NB4 (cell line): ENCODE data around the gene TMPRSS11F.
A peak's percentile ranks its signal among the peaks of the same experiment; 100 is the strongest.
"Not testable (repeated sequence)": the region's sequence is repeated elsewhere in the genome, so short reads cannot be mapped to it uniquely, and the experiment has no call there.

Source experiments
- DNase-seq: peaks from one replicate; pipeline ENCODE4 v3.0.0; 2010; ENCODE audit warnings: low read depth
- H3K4me3 ChIP-seq: one replicate; pipeline ENCODE4 v1.5.1; 2011; ENCODE audit warnings: mild to moderate bottlenecking, low read depth, low read length, moderate library complexity
- MYC ChIP-seq: IDR thresholded peaks from 2 replicates; pipeline ENCODE4 v1.6.1; 2011; ENCODE audit warnings: low read depth, low read length
- POLR2A ChIP-seq: IDR thresholded peaks from 2 replicates; pipeline ENCODE4 v1.6.1; 2011; ENCODE audit warnings: mild to moderate bottlenecking; ENCODE audit not compliant: insufficient read length; ENCODE audit errors: extremely low read depth
- TF ChIP-seq, protein P1 (sequence below): IDR thresholded peaks from one replicate; pipeline ENCODE4 v1.5.1; 2012; ENCODE audit warnings: low read depth, low read length
- TF ChIP-seq, protein P2 (sequence below): IDR thresholded peaks from 2 replicates; pipeline ENCODE4 v1.6.1; 2011; ENCODE audit warnings: low read depth, low read length

TMPRSS11F gene

DNA sequence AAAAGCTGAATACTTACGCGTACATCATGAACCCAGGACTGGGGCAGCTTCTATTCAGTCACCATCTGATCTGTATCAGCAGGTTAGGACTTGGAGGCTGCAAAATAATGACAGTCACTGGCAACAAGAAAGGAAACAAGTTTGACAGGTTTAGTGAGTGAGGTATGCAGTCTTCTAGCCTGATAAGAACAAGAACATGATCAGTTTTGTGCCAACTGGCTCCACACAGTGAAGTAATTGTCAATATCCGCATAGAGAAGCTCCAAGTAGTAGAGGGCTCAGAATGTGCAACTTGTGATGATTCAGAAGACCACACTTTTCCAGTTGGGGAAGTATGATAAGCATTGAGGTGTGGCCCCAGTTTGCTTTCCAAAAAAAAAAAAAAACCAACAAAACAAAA is at the start of gene TMPRSS11F:
Gene TMPRSS11F, minus strand, starts transcription at position 77 of the 400 bp plus-strand sequence. Its CDS starts 49 bp downstream, at position 28.
- no peak within 1 kb of the TSS for H3K4me3 ChIP-seq
- TF ChIP-seq, protein P1, sequence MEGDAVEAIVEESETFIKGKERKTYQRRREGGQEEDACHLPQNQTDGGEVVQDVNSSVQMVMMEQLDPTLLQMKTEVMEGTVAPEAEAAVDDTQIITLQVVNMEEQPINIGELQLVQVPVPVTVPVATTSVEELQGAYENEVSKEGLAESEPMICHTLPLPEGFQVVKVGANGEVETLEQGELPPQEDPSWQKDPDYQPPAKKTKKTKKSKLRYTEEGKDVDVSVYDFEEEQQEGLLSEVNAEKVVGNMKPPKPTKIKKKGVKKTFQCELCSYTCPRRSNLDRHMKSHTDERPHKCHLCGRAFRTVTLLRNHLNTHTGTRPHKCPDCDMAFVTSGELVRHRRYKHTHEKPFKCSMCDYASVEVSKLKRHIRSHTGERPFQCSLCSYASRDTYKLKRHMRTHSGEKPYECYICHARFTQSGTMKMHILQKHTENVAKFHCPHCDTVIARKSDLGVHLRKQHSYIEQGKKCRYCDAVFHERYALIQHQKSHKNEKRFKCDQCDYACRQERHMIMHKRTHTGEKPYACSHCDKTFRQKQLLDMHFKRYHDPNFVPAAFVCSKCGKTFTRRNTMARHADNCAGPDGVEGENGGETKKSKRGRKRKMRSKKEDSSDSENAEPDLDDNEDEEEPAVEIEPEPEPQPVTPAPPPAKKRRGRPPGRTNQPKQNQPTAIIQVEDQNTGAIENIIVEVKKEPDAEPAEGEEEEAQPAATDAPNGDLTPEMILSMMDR: no peak
- TF ChIP-seq, protein P2, sequence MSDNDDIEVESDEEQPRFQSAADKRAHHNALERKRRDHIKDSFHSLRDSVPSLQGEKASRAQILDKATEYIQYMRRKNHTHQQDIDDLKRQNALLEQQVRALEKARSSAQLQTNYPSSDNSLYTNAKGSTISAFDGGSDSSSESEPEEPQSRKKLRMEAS: no peak
- no peak for TF ChIP-seq MYC
- TF ChIP-seq POLR2A: no peak
- peak; percentile 1 for DNase-seq

DNA sequence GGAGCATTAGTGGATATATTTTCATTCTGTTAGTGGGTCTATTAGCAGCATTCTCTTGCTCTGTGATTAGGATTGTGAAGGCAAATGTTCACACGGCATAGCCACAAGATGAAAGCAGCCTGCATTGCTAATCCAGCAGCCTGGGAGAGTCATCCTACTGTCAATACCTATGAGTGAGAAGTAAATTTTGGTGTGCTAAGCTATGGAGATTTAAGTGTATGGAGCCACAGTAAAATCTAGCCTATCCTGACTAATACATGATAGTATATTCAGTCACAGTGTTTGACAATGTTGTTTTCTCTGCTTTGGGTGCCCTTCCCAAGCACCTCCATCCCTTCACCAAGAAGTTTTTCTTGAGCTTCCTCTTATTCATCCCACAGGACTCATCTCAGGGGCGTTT is 47.2 kb upstream of the TMPRSS11F start:
- TF ChIP-seq, protein P1: no peak
- no peak for TF ChIP-seq MYC
- TF ChIP-seq, protein P2: no peak
- H3K4me3 ChIP-seq: no peak overlapping the region
- no peak for DNase-seq

DNA sequence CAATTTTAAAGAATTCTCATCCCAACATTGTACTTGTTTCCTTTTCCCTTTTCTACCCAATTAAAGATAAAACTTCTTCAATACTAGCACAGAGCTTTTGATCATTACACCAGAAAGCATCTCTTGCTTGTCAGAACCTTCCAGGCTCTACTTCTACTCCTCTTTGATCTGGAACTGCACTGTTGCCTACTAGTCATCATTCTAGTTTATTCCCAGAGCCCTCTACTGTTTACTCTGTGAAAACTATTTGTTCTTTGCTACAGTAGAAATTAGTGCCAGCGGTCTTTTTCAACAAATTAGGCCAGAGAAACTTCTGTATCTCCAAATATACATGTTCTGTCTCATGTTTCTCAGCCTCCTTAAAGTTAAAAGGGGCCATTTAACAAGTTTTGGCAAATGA is 46.8 kb upstream of the TMPRSS11F start:
- no peak for DNase-seq
- H3K4me3 ChIP-seq: no peak overlapping the region
- TF ChIP-seq, protein P2: no peak
- no peak for TF ChIP-seq MYC
- TF ChIP-seq, protein P1: no peak
- no peak for TF ChIP-seq POLR2A

DNA sequence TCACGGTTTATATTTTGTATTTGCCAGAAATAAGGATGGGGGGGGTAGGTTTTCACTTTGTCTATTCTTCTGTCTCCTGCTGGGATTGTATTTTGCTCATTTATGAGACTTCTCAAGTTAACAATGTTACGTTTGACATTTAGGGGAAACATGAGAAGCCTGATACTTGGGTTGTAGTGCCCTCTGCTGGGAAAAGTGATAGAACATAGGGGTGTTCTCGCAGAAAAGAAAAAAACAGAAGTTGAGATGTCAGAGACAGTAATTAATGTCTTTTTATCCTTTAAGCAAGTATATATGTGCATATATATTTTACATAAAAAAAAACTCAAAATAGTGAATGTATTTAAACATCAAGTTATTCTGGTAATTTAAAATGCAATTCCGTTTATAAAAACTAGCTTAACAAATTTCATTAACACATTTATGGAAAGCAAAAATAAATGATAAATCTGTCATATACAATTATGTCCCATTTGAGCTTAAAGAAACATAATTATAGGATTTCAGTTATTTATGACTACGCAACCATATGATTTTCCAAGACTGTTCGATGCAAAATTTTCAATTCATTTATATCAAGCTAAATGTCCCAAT is 46.0 kb upstream of the TMPRSS11F start:
- TF ChIP-seq, protein P1: peak; percentile 48
- TF ChIP-seq, protein P2: no peak
- no peak overlapping the region for H3K4me3 ChIP-seq
- peak; percentile 65 for DNase-seq

DNA sequence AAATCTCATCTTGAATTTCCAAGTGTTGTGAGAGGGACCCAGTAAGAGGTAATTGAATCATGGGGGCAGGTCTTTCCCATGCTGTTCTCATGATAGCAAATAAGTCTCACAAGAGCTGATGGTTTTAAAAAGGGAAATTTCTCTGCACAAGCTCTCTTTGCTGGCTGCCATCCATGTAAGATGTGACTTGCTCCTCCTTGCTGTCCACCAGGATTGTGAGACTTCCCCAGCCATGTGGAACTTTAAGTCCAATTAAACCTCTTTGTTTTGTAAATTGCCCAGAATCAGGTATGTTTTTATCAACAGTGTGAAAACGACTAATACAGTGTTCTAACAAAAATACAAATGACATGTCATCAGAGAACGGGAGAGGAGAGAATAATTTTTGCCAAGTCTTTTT is 44.7 kb upstream of the TMPRSS11F start:
- H3K4me3 ChIP-seq, DNase-seq: not testable (repeated sequence)

DNA sequence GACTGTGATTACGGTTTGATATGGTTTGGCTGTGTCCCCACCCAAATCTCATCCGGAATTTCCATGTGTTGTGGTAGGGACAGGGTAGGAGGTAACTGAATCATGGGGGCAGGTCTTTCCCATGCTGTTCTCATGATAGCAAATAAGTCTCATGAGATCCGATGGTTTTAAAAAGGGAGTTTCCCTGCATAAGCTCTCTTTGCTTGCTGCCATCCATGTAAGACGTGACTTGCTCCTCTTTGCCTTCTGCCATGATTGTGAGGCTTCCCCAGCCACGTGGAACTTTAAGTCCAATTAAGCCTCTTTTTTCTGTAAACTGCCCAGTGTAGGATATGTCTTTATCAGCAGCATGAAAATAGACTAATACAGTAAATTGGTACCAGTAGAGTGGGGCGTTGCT is 42.5 kb upstream of the TMPRSS11F start:
- H3K4me3 ChIP-seq, DNase-seq: not testable (repeated sequence)

DNA sequence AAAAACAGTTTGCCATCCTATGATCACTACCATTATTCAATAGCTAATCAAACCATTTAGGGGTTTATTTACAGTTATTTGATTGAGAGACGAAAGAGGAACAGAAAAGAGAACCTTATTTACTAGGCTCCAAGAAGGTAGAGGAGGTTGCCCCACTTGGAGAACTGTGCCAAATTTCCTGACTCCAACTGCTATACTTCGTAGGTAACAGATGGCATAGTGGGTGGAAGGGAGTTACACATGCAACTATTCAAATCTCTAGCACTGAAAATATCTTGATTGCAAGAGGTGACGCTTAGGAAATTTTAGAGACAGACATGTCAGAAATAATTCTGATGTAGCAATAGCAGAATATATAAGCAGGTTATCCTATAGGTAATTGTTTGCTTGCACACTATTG is 38.0 kb upstream of the TMPRSS11F start:
- no peak for DNase-seq
- TF ChIP-seq MYC: no peak
- TF ChIP-seq, protein P2: no peak
- TF ChIP-seq, protein P1: no peak
- no peak for TF ChIP-seq POLR2A
- no peak overlapping the region for H3K4me3 ChIP-seq
